Endothelial cell of umbilical vein (primary cell): ENCODE measurements around the gene OR51L1.

Experiments used
- EZH2 ChIP-seq: IDR thresholded peaks from 2 replicates; pipeline ENCODE4 v1.6.1; 2012; ENCODE audit warnings: borderline replicate concordance, low read depth, mild to moderate bottlenecking, moderate library complexity, low read length, inconsistent platforms; ENCODE audit not compliant: severe bottlenecking
- FOS ChIP-seq: IDR thresholded peaks from 2 replicates; pipeline ENCODE4 v1.6.1; 2011; ENCODE audit warnings: mild to moderate bottlenecking, low read length, moderate library complexity, borderline replicate concordance; ENCODE audit not compliant: insufficient read depth
- GATA2 ChIP-seq: IDR thresholded peaks from 2 replicates; pipeline ENCODE4 v1.7.0; 2011; ENCODE audit warnings: low read depth, mild to moderate bottlenecking, moderate library complexity, mixed read lengths, low read length; ENCODE audit not compliant: insufficient read length, insufficient read depth
- JUN ChIP-seq: IDR thresholded peaks from 2 replicates; pipeline ENCODE4 v1.6.1; 2011; ENCODE audit warnings: borderline replicate concordance, low read depth; ENCODE audit not compliant: insufficient read length, insufficient read depth
- POLR2A ChIP-seq: IDR thresholded peaks from 2 replicates; pipeline ENCODE4 v1.6.1; 2012; ENCODE audit warnings: low read depth, mild to moderate bottlenecking, control low read depth, low read length
- POLR2AphosphoS5 ChIP-seq: IDR thresholded peaks from 2 replicates; pipeline ENCODE4 v1.6.1; 2012; ENCODE audit warnings: low read depth, mild to moderate bottlenecking, control low read depth, low read length, moderate library complexity; ENCODE audit not compliant: insufficient read depth
- TF ChIP-seq, protein P1 (sequence below), 2 donors: IDR thresholded peaks; 1 replicate in 1 of 2; 2 replicates in 1 of 2; pipeline ENCODE4 v1.5.1; 2011; ENCODE audit warnings: low read length in 2 of 2, mild to moderate bottlenecking in 2 of 2, moderate library complexity in 2 of 2, control low read depth in 1 of 2, inconsistent platforms in 1 of 2, low read depth in 1 of 2; ENCODE audit not compliant: insufficient read depth in 1 of 2; ENCODE audit errors: extremely low read depth in 1 of 2
- TF ChIP-seq, protein P2 (sequence below): IDR thresholded peaks from 2 replicates; pipeline ENCODE4 v1.6.1; 2011; ENCODE audit not compliant: insufficient read depth, insufficient read length

DNA sequence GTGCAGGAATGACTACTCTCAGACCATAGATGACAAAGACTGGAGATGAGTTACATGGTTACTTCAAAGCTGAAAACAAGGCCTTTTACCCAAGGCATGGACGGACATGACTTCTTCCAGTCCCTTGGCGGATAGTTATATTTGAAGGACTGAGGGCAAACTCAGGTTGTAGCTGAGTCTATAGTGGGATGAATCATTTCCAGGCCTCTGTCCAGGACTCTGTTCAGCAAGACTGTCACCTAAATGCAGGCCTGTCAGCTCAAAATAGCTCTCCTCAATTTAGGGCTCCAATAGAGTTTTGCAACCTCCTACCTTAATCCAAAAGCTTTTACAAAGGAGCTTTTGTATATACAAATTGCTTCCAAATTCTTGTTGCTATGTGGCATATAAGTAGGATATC, 27.3 kb downstream of the OR51L1 start:
- TF ChIP-seq POLR2A (no peak), EZH2 (no peak), POLR2AphosphoS5 (no peak), JUN (no peak), GATA2 (no peak), FOS (no peak)
- TF ChIP-seq, protein P1, sequence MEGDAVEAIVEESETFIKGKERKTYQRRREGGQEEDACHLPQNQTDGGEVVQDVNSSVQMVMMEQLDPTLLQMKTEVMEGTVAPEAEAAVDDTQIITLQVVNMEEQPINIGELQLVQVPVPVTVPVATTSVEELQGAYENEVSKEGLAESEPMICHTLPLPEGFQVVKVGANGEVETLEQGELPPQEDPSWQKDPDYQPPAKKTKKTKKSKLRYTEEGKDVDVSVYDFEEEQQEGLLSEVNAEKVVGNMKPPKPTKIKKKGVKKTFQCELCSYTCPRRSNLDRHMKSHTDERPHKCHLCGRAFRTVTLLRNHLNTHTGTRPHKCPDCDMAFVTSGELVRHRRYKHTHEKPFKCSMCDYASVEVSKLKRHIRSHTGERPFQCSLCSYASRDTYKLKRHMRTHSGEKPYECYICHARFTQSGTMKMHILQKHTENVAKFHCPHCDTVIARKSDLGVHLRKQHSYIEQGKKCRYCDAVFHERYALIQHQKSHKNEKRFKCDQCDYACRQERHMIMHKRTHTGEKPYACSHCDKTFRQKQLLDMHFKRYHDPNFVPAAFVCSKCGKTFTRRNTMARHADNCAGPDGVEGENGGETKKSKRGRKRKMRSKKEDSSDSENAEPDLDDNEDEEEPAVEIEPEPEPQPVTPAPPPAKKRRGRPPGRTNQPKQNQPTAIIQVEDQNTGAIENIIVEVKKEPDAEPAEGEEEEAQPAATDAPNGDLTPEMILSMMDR (IDR thresholded peaks at IDR 0.05; ENCODE audit: extremely low read depth in 1 of 2, insufficient read depth in 1 of 2, low read depth in 1 of 2, low read length in 2 of 2) = no peak
- TF ChIP-seq, protein P2, sequence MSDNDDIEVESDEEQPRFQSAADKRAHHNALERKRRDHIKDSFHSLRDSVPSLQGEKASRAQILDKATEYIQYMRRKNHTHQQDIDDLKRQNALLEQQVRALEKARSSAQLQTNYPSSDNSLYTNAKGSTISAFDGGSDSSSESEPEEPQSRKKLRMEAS = no peak
